Right atrium auricular region (tissue), 2 donors: ENCODE data around the gene ICA1L. TPM values are rescaled to one million over a fixed set of nuclear protein-coding genes. Genes with fewer than 3 reads are reported as not detected.
A peak's percentile ranks its signal among the peaks of the same experiment; 100 is the strongest.

Experiments
- DNase-seq: peaks from one replicate; pipeline ENCODE4 v3.0.0-alpha.2; 2019; ENCODE audit warnings: low spot score
- H3K27ac ChIP-seq, 2 donors: fragments of 200-600 bp; sonication (generic); 1 replicate in 1 of 2; 2 replicates in 1 of 2; pipeline ENCODE4 v1.5.1; 2016 to 2019
- H3K27me3 ChIP-seq, 2 donors: fragments of 200-600 bp; sonication (generic); one replicate each; pipeline versions ENCODE4 v1.5.1 to v1.6.0; 2017 to 2019
- H3K36me3 ChIP-seq: fragments of 200-600 bp; sonication (generic); one replicate; pipeline ENCODE4 v1.5.1; 2016
- H3K4me1 ChIP-seq, 2 donors: fragments of 200-600 bp; sonication (generic); one replicate each; pipeline versions ENCODE4 v1.5.1 to v1.6.0; 2017 to 2019
- H3K4me3 ChIP-seq, 2 donors: fragments of 200-600 bp; sonication (generic); 1 replicate in 1 of 2; 2 replicates in 1 of 2; pipeline ENCODE4 v1.5.1; 2017 to 2019; ENCODE audit warnings: mild to moderate bottlenecking in 1 of 2, moderate library complexity in 1 of 2
- H3K9me3 ChIP-seq, 2 donors: fragments of 200-600 bp; sonication (generic); one replicate each; pipeline ENCODE4 v1.5.1; 2019
- CTCF ChIP-seq, 2 donors: fragments of 200-600 bp; sonication (generic); IDR thresholded peaks; one replicate each; pipeline ENCODE4 v1.5.1; 2019; ENCODE audit warnings: antibody characterized with exemption in 2 of 2
- total RNA-seq, 2 donors: library from RNA; depleted of rRNA; stranded (reverse); fragments of >200 nt; gene quantifications; one replicate each; pipeline ENCODE4 v1.1.0, GENCODE V29; 2016

Gene ICA1L
- total RNA-seq, 2 donors from 2014 or later: 8.6 to 8.9 TPM

- no peak for DNase-seq
- no peak for TF ChIP-seq CTCF (IDR thresholded peaks at IDR 0.05)
- H3K9me3 ChIP-seq: peaks cover 0 to 17% of the 10 kb centered on the region in 2 donors
Measured at GRCh38 chr2:202841090-202841867, 30.3 kb downstream of the ICA1L start.

GRCh38 chr2:202831242-202832220 is 40.0 kb downstream of the ICA1L start:
- DNase-seq: no peak
- TF ChIP-seq CTCF (IDR thresholded peaks at IDR 0.05): peak; percentile 15 to 65
- Histone ChIP-seq H3K27ac (no peak overlapping the region), H3K9me3 (no peaks in the 10 kb centered on the region), H3K4me3 (no peak overlapping the region), H3K4me1 (no peaks in the 10 kb centered on the region), H3K36me3 (no peaks in the 10 kb centered on the region), H3K27me3 (no peaks in the 10 kb centered on the region)

More at GRCh38 chr2:202841090-202841867, 30.3 kb downstream of the ICA1L start:
- H3K4me1 ChIP-seq: no peaks in the 10 kb centered on the region
- no peak overlapping the region for H3K27ac ChIP-seq
- H3K4me3 ChIP-seq: no peak overlapping the region
- H3K36me3 ChIP-seq: no peaks in the 10 kb centered on the region
- H3K27me3 ChIP-seq: no peaks in the 10 kb centered on the region

DNA sequence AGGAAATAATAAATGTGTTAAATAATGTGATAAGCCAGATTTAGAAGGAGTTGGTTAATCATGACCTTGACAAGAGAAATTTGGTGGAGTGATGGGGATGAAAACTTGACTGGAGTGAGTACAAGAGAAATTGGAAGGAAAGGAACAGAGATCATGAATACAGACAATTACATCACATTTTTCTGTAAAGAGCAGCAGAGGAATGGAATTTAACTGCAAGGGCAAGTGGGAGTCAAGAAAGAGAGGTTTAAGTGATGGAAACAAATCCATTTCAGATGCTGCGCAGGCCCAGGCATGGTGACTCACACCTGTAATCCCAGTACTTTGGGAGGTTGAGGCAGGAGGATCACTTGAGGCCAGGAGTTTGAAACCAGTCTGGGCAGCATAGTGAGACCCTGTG is 46.7 kb downstream of the ICA1L start:
- Histone ChIP-seq H3K4me1 (no peaks in the 10 kb centered on the region), H3K9me3 (no peaks in the 10 kb centered on the region), H3K36me3 (no peaks in the 10 kb centered on the region), H3K27ac (no peak overlapping the region), H3K27me3 (no peaks in the 10 kb centered on the region), H3K4me3 (no peak overlapping the region)
- DNase-seq: no peak
- TF ChIP-seq CTCF (IDR thresholded peaks at IDR 0.05): no peak

- Histone ChIP-seq H3K4me3 (no peak overlapping the region), H3K27me3 (no peaks in the 10 kb centered on the region), H3K27ac (no peak overlapping the region), H3K4me1 (no peaks in the 10 kb centered on the region), H3K36me3 (no peaks in the 10 kb centered on the region), H3K9me3 (no peaks in the 10 kb centered on the region)
- no peak for DNase-seq
- no peak for TF ChIP-seq CTCF (IDR thresholded peaks at IDR 0.05)
Measured at GRCh38 chr2:202822411-202822810, 49.2 kb downstream of the ICA1L start.

GRCh38 chr2:202821206-202822160 is 50.1 kb downstream of the ICA1L start:
- H3K4me3 ChIP-seq: no peak overlapping the region
- H3K9me3 ChIP-seq: no peaks in the 10 kb centered on the region
- no peaks in the 10 kb centered on the region for H3K27me3 ChIP-seq
- H3K27ac ChIP-seq: no peak overlapping the region
- DNase-seq: no peak
- H3K4me1 ChIP-seq: peaks cover 0 to 4% of the 10 kb centered on the region in 2 donors
- TF ChIP-seq CTCF (IDR thresholded peaks at IDR 0.05): no peak
- no peaks in the 10 kb centered on the region for H3K36me3 ChIP-seq
